Astrocyte (in vitro differentiated cells and primary cell): ENCODE results near the gene BACH2. TPM values are rescaled to one million over a fixed set of nuclear protein-coding genes. Genes with fewer than 3 reads are reported as not detected.

Source experiments
- DNase-seq: peaks from one replicate; pipeline ENCODE4 v3.0.0-alpha.2; 2010; ENCODE audit warnings: low read depth
- FAIRE-seq: peaks from 2 replicates; lab custom pipeline; 2011; peaks lifted over from hg19 to GRCh38; lab: Jason Lieb, UNC
- H2AFZ ChIP-seq: 2 replicates; pipeline ENCODE4 v1.6.0; 2012; ENCODE audit warnings: low read depth, low read length, inconsistent platforms
- H3K27ac ChIP-seq: 2 replicates; pipeline ENCODE4 v1.5.1; 2011; ENCODE audit warnings: low read depth, low read length, inconsistent platforms
- H3K27me3 ChIP-seq: 2 replicates; pipeline ENCODE4 v1.6.0; 2011; ENCODE audit warnings: low read length, inconsistent platforms; ENCODE audit not compliant: insufficient read depth
- H3K36me3 ChIP-seq: 2 replicates; pipeline ENCODE4 v1.5.1; 2011; ENCODE audit warnings: low read length, inconsistent platforms; ENCODE audit not compliant: insufficient read depth
- H3K4me1 ChIP-seq: 2 replicates; pipeline ENCODE4 v1.5.1; 2011; ENCODE audit warnings: low read length, inconsistent platforms; ENCODE audit not compliant: insufficient read depth
- H3K4me2 ChIP-seq: 2 replicates; pipeline ENCODE4 v1.6.0; 2012; ENCODE audit warnings: low read length, inconsistent platforms
- H3K4me3 ChIP-seq: 2 replicates; pipeline ENCODE4 v1.5.1; 2011; ENCODE audit warnings: low read depth, mild to moderate bottlenecking, low read length, inconsistent platforms; ENCODE audit not compliant: insufficient read depth
- H3K79me2 ChIP-seq: 2 replicates; pipeline ENCODE4 v1.6.0; 2012; ENCODE audit warnings: mild to moderate bottlenecking, low read length, inconsistent platforms; ENCODE audit not compliant: insufficient read depth
- H3K9ac ChIP-seq: 2 replicates; pipeline ENCODE4 v1.6.0; 2012; ENCODE audit warnings: mild to moderate bottlenecking, low read length, inconsistent platforms
- H3K9me3 ChIP-seq: 2 replicates; pipeline ENCODE4 v1.5.1; 2012; ENCODE audit warnings: low read depth, mild to moderate bottlenecking, low read length, inconsistent platforms; ENCODE audit not compliant: insufficient read depth
- H4K20me1 ChIP-seq: 2 replicates; pipeline ENCODE4 v1.6.0; 2012; ENCODE audit warnings: low read length, inconsistent platforms; ENCODE audit not compliant: insufficient read depth
- H3K27ac Mint-ChIP-seq: one replicate; pipeline ENCODE4 v1.8.0; 2021; ENCODE audit warnings: mild to moderate bottlenecking, mixed read lengths; ENCODE audit not compliant: unreplicated experiment
- H3K27me3 Mint-ChIP-seq: one replicate; pipeline ENCODE4 v1.8.0; 2021; ENCODE audit warnings: low read depth, mixed read lengths; ENCODE audit not compliant: unreplicated experiment
- H3K36me3 Mint-ChIP-seq: one replicate; pipeline ENCODE4 v1.8.0; 2021; ENCODE audit warnings: low read depth, mixed read lengths; ENCODE audit not compliant: unreplicated experiment
- H3K4me1 Mint-ChIP-seq: one replicate; pipeline ENCODE4 v1.8.0; 2021; ENCODE audit warnings: low read depth, mixed read lengths; ENCODE audit not compliant: unreplicated experiment
- H3K4me3 Mint-ChIP-seq: one replicate; pipeline ENCODE4 v1.8.0; 2021; ENCODE audit warnings: mild to moderate bottlenecking, moderate library complexity, mixed read lengths; ENCODE audit not compliant: unreplicated experiment
- H3K9me3 Mint-ChIP-seq: one replicate; pipeline ENCODE4 v1.8.0; 2021; ENCODE audit warnings: mild to moderate bottlenecking, mixed read lengths; ENCODE audit not compliant: unreplicated experiment
- EZH2 ChIP-seq: IDR thresholded peaks from 2 replicates; pipeline ENCODE4 v1.6.1; 2012; ENCODE audit warnings: mild to moderate bottlenecking, low read length, inconsistent platforms; ENCODE audit not compliant: insufficient read depth
- total RNA-seq: library from RNA; stranded (reverse); gene quantifications from 2 replicates; pipeline ENCODE4 v1.2.1, GENCODE V29; 2021
- TF ChIP-seq, protein P1 (sequence below): IDR thresholded peaks from 2 replicates; pipeline ENCODE4 v1.5.1; 2011; ENCODE audit warnings: low read depth, mild to moderate bottlenecking, inconsistent platforms, low read length, moderate library complexity; ENCODE audit not compliant: insufficient read depth

Gene BACH2
- total RNA-seq, 1 donor from 2014 or later: 17.5 TPM

DNA sequence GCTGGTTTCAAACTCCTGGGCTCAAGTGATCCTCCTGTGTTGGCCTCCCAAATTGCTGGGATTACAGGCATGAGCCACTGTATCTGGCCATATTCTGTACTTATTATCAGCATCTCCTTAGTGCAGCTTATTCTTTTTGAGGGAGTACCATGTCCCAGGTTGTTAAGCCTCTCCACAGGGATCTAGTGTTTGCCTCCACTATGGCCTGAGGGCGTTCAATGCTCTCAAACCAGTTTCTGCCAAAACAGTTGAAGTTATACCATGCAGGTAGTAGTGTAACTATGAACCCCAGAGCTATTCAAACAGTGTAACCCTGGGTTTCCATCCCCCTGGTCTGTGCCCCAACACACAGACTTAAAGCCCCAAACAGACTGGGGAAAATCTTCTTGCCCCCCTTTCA, 81.7 kb downstream of the BACH2 start:
- H4K20me1 ChIP-seq: no peaks in the 10 kb centered on the region
- TF ChIP-seq, protein P1, sequence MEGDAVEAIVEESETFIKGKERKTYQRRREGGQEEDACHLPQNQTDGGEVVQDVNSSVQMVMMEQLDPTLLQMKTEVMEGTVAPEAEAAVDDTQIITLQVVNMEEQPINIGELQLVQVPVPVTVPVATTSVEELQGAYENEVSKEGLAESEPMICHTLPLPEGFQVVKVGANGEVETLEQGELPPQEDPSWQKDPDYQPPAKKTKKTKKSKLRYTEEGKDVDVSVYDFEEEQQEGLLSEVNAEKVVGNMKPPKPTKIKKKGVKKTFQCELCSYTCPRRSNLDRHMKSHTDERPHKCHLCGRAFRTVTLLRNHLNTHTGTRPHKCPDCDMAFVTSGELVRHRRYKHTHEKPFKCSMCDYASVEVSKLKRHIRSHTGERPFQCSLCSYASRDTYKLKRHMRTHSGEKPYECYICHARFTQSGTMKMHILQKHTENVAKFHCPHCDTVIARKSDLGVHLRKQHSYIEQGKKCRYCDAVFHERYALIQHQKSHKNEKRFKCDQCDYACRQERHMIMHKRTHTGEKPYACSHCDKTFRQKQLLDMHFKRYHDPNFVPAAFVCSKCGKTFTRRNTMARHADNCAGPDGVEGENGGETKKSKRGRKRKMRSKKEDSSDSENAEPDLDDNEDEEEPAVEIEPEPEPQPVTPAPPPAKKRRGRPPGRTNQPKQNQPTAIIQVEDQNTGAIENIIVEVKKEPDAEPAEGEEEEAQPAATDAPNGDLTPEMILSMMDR: no peak
- TF ChIP-seq EZH2: no peak
- no peaks in the 10 kb centered on the region for H3K27me3 ChIP-seq
- Mint-ChIP-seq H3K27me3 (no peaks in the 10 kb centered on the region), H3K4me3 (no peak overlapping the region), H3K36me3 (no peaks in the 10 kb centered on the region), H3K9me3 (no peaks in the 10 kb centered on the region), H3K27ac (no peak overlapping the region), H3K4me1 (peaks cover 19% of the 10 kb centered on the region)
- H2AFZ ChIP-seq: no peak overlapping the region
- H3K4me1 ChIP-seq: peaks cover 41% of the 10 kb centered on the region
- H3K79me2 ChIP-seq: no peaks in the 10 kb centered on the region
- H3K27ac ChIP-seq: no peak overlapping the region
- H3K36me3 ChIP-seq: no peaks in the 10 kb centered on the region
- H3K4me2 ChIP-seq: no peak overlapping the region
- DNase-seq (no peak), FAIRE-seq (no peak)
- H3K9ac ChIP-seq: no peak overlapping the region
- no peaks in the 10 kb centered on the region for H3K9me3 ChIP-seq
- no peak overlapping the region for H3K4me3 ChIP-seq

DNA sequence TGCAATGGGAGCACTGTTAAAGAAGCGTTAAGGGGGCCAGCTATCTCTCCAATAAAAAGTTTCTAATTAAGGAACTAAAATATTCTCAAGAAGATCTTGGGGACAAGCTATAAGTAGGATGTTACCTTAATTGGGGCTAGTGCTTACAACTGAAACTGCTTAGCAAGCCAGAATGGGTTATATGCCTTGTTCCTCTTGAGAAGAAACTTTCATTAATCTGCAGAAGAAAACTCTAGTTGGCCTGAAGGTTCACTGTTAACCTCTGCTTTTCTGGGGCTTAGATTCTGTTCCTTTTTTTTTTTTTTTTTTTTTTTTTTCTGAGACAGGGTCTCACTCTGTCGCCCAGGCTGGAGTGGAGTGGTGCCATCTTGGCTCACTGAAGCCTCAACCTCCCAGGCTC, 82.2 kb downstream of the BACH2 start:
- TF ChIP-seq EZH2: no peak
- TF ChIP-seq, protein P1: no peak
- no peaks in the 10 kb centered on the region for H3K9me3 ChIP-seq
- H3K4me2 ChIP-seq: no peak overlapping the region
- no peak overlapping the region for H3K4me3 ChIP-seq
- DNase-seq (no peak), FAIRE-seq (no peak)
- H3K27ac ChIP-seq: no peak overlapping the region
- Mint-ChIP-seq H3K4me3 (no peak overlapping the region), H3K27me3 (no peaks in the 10 kb centered on the region), H3K4me1 (peaks cover 19% of the 10 kb centered on the region), H3K9me3 (no peaks in the 10 kb centered on the region), H3K36me3 (no peaks in the 10 kb centered on the region), H3K27ac (no peak overlapping the region)
- H3K4me1 ChIP-seq: peaks cover 36% of the 10 kb centered on the region
- H3K36me3 ChIP-seq: no peaks in the 10 kb centered on the region
- no peaks in the 10 kb centered on the region for H3K79me2 ChIP-seq
- no peaks in the 10 kb centered on the region for H4K20me1 ChIP-seq
- no peaks in the 10 kb centered on the region for H3K27me3 ChIP-seq
- H3K9ac ChIP-seq: no peak overlapping the region
- no peak overlapping the region for H2AFZ ChIP-seq

DNA sequence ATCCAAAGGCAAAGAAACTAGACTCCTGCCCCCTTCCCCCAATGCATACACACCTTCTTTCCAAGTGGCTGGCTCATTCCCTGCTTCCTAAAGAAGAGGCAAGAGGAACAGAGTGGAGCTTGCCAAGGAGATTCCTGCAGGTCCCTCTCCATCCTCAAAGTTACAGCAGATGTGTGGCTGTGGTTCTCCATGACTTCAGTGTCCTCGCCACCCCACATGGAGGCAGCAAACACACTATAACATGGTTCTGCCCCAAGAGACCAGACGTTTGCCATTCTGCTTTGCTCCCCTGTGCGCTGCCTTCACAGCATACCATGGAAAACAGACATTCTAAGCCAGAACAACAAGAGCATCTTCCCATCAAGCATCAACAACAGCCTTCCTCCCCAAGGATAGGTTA, 84.4 kb downstream of the BACH2 start:
- Mint-ChIP-seq H3K9me3 (no peaks in the 10 kb centered on the region), H3K4me1 (peaks cover 19% of the 10 kb centered on the region), H3K4me3 (no peak overlapping the region), H3K27ac (no peak overlapping the region), H3K27me3 (no peaks in the 10 kb centered on the region), H3K36me3 (no peaks in the 10 kb centered on the region)
- no peaks in the 10 kb centered on the region for H4K20me1 ChIP-seq
- no peaks in the 10 kb centered on the region for H3K27me3 ChIP-seq
- H3K4me1 ChIP-seq: peaks cover 20% of the 10 kb centered on the region
- no peak overlapping the region for H3K9ac ChIP-seq
- no peak overlapping the region for H3K4me2 ChIP-seq
- H3K27ac ChIP-seq: no peak overlapping the region
- TF ChIP-seq EZH2: no peak
- TF ChIP-seq, protein P1: no peak
- H3K9me3 ChIP-seq: no peaks in the 10 kb centered on the region
- H3K4me3 ChIP-seq: no peak overlapping the region
- no peak overlapping the region for H2AFZ ChIP-seq
- FAIRE-seq (no peak), DNase-seq (no peak)
- no peaks in the 10 kb centered on the region for H3K79me2 ChIP-seq
- H3K36me3 ChIP-seq: no peaks in the 10 kb centered on the region
